CD4-positive, alpha-beta T cell treated with Interleukin-15 for 4 hours (primary cell): Measurements from ENCODE around the gene PLEKHA7.
A peak's percentile ranks its signal among the peaks of the same experiment; 100 is the strongest.

ENCODE experiments used
- DNase-seq: peaks from one replicate; pipeline ENCODE4 v3.0.0-alpha.2; 2020; ENCODE audit warnings: low spot score

PLEKHA7 gene

DNA sequence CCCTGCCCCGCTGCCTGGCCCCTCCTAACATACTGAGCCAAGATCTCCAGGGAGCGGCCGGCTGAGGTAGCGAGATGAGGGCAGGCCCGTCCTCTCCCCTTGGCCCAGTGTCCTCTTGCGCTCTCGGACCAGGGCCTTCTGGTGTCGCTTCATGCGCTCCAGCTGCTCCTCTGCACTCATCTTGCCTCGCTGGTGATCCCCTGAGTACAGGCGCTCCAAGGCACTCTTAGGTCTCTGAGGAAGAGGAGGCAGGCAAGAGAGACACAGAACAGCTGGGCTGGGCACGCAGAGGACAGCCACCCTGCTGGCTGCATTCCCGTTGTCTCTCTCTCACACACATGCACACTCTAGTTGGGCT lies 225.2 kb downstream of the PLEKHA7 start:
- no peak for DNase-seq

DNA sequence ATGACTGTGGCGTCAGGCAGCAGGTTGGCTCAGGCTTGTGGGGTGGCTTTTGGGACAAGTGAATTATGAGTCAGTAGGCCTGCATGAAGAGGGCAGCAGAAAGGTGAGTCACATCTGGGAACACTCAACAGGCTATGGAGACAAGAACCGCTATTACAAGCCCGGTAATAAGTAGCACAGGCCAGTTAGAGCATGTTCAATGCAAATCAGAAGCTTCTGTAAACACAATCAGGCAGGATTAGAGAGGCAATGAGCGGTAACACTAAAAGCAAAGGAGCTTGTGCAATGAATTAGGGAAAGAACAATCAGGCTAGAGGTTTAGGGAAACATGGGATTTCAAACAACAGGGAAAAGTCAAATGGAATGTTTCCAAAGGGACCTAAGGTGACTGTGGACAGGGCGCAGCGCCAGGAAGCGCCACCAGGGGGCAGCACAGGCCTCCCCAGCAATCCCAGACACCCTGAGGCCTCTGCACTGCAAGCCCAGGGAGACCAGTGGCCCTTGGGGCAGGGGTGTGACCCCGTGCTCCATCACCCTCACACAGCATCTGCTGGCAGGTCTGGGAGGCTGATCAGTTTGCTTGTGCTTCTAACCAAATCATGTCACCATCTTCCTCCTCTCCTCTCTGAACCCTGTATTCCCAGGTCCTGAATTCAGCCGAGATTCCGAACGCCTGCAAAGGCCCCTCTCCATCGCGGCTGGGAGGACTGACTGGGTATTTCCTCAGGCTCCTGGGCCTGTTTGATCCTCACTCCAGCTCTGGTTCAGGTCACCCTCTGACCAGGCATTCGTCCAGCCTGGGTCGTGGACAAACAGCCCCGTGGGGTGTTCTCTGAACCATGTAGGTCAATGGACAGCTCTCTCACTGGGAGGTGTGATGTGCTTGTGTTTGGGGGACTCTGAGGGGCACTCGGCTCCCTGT lies 225.8 kb downstream of the PLEKHA7 start:
- DNase-seq, result peak; percentile 50

DNA sequence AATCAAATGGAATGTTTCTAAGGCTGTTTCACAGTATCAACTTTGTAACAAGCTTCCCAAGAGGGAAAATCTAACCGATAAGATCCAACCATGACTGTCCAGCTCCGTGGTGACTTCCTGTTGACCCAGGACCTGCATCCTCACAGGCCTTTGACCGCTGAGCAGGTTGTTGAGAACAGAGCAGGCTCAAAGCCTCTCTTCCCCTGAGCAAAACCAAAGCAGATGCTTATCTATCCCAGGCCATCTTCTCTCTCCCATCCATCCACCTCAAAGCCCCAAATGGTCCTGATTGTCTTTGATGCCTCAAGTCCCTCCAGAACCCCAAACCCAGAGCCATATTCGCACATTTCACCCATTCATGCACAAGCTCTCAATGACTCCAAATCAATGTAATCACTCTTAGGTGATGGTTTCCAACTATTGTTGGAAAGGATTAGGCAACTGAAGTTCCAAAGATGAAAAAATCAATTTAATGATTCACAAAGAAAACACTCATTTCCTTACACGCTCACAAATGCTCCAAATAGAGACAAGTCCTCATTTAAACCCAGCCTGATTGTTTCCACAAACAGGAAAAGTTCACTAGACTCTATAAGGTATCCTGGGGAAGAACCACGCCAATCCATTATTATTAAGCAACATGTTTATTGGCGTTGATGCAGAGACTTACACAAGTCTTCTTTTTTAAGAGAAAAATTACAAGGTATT lies 227.0 kb downstream of the PLEKHA7 start:
- no peak for DNase-seq

DNA sequence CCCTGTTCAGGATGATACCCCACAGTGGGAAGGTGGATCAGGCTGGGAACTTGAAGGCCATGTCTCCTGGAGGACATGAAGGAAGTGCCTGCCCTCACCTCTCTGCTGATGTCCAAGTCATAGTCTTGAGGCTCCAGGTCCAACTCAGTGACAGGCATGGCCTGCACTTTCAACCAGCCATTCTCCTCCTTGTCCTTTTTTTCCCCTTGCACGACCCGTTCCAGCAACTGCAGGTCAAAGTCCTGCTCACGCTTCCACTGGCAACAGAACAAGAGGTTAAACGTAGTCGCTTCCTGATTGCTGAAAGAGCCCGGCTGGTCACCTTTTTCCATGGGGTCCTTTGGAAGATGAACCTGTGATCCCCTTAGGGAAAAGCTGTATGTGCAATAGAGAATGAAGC lies 228.1 kb downstream of the PLEKHA7 start:
- no peak for DNase-seq

DNA sequence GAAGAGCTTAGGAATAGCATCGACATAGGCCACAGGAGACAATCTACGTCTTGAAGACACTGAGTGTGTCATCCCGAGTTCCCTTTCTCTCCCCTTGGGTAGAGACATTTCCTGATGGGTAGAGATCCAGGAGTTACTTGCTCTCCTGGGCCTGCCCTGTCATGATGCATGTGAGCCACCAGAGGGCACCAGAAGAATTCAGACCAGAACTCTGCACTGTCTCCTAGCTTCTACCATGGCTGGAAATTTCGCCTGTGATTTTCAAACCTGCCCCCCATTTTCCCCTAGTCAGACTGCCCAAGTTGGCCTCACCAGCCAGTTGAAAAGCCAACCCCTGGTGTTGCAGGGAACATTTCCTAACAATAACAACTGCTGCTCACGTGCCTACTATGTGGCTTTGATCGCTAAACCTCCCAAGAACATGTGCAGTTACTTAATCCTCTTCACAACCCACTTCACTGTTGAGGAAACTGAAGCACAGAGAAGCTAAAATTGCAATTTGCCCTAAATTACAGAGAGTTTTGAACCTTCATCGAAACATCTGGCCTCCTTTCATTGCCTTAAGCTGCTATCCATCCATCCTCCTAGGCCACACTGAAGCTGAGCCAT lies 228.6 kb downstream of the PLEKHA7 start:
- peak; percentile 60 for DNase-seq

DNA sequence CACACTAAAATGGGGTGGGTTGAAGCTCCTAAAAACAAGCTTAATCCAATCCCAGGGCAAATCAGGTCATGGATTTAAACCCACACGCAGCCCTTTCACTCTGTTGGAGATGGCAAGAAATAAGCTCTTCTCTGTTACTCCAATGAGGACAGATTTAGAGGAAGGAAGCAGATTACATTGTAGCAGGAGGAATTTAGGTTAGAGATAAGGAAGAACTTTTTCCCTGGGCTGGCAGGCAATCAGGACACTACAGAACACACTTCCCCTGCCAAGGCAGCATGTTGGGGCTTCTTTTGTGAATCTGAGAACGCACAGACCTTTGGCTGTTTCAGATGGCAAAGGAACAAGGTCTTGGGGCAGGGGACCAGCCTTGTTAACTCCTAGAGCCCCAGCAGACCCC lies 229.5 kb downstream of the PLEKHA7 start:
- no peak for DNase-seq

DNA sequence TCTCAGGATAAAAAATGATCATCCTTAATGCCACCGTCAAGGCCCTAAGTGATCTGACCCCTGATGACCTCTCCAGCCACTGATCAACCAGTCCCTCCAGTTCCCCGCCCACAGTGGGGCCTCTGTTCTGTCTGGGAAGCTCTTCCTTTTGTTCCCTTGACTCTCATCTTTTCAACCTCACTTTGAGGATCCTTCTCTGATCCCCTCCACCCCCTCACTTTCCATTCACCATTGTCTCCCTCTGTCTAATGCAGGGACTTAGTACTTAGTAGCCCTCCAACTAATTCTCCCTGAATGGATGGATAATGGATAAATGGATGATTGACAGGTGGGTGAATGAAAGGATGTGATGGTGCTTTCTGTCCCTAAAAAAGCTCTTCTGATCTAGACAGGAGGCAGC lies 230.1 kb downstream of the PLEKHA7 start:
- no peak for DNase-seq

DNA sequence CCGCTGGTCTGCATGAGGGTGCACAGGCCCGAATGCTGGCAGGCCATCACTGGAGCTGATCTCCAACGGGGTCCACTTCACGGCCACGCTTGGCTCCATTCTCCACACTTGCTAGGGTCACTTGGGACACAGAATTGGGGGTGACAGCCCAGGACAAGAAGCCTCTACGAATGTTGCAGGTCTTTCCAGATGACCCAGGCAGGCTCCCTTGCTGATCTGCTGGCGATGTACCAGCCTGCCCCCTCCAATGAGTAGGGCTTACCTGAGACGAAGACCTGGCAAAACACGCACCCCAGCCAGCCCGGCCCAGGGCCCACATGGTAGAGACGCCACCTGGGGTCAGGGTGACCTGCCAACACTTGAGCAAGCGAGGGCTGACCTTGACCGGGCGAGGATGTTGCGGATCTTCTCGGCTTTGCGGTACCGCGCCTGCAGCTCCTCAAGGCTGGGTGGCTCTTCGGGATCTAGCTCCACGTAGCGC lies 230.9 kb downstream of the PLEKHA7 start:
- no peak for DNase-seq

DNA sequence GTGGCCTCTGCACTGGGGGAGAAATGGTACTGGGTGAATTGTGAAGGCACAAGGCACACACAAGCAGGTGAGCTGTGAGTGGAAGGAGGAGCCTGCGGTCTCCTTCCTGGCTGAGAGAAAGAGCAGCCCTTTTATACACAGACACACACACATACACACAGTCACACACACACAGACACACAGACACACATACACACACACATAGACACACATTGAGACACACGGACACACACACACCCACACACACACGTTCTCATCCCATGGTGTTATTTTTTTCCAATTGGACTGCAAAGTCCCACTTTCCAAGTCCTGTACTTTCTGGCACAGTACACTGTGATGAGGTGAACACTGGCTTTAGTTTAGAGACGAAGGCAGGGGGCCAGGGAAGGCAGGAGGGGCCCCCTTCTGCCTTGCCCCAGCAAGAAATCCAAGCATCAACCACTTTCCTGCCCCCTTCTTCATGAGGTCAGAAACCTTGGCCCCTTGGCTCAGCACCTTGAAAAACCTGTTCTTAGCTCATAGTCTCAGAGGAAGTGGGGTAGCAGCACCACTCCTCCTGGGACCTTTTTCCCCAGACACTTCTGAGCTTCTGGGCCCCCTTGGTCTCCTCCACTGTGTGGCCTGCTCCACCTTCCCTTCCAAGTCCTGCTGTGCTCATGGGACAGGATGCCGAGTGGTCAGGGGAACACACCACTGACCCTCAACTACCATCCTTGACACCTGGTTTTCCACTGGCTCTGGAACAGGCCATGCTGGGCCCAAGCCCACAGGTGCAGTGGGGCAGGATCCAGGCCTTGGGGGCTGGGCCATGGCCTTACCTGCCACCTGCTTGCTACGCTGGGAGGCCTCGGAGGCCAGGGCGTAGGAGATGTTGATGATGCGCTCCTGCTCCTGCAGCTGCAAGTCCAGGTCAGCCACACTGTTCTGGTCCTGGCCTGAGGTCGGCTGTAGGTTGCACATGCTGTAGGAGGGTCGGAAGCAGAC lies 232.0 kb downstream of the PLEKHA7 start:
- DNase-seq, result no peak

DNA sequence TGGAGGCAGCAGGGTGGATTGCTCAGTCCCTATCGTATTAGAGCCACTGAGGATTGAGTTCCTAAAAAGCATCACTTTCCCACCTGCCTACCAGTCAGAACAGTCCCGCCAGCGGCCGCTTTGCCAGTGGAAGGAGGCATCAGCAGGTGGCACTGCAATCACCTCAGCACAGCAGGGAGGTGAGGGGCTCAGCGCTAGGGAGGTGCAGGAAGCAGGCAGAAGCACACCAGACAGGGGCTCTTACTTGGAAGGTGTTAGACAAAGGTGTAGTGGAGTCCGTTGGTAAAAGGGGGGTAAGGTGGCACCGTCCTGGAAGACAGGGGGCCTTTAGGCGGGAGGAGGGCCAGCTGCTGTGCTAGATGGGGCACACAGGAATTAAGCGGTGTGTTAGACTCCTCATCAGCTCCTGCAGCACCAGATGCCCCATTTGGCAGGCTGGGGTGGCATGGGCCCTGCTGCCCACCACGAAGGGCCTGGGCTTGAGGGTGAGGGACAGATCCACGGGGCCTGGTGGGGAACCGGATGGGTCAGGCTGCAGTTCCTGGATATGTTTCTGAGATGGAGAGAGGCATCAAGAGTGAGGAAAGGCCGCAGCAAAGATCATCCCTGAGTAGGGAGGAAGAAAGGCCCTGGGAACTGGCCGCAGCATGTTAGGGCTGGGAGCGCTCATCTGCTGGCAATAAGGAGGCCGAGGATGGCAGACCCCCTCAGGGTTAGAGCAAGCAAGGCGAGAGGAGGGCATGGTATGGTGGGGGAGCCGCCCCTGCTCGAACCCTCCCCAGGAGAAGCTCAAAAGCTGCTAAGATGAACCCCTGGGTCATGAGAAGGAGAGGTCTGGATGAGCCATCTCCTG lies 233.3 kb downstream of the PLEKHA7 start:
- DNase-seq, result no peak

DNA sequence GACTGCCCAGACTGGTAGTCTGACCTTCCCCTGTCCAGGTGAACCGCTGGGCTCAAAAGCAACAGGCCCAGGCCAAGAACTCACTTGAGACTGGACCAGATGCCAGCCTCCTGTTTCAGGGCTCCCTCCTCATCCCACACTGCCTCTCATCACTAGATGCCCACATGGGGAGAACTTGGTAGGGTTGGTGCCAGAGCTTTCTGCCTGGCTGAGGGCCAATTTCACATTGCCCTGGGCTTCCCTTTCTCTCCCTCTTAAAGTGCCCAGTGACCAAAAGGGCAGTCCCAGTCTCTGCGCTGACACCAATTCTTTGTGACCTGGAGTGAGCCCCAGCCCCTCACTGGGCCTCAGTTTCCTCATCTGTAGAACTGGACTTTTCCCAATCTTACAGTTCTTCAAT lies 234.1 kb downstream of the PLEKHA7 start:
- no peak for DNase-seq

DNA sequence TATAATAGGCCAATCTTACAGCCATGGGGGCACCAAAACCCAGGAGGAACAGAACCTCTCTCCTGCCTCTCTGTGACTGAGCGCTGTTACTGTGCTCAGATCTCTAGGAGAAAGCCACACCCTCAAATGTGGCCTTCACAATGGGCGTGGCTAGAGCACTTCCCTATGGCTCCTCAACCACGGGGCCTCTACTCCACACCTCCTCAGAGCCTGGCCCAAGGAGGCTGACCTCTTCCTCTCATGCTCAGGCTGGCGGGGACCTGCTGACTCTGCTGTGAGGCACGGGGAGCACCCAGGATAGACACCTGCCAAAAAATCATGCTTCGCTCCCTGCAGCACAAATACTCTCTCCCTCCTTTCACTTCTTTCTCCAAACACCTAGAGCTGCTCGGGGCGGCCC lies 234.8 kb downstream of the PLEKHA7 start:
- DNase-seq, result no peak

DNA sequence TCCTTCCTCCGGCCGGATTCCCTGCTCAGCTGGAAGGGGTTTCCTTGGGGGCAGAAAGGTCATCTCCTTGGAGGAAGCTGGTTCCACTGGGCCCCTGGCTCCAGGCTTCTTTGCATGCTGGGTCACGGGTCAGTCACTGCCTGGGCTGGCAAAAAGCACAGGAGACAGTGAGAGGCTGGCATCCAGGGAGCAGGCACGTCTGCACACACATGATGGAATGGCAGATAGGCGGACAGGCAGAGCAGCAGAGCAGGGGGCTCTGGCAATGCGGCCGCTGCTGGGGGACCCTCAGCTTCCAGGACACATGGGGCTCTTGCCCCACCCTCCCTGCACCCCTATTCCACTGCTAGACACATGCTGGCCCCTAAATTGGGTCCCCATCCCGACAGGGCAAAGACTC lies 235.3 kb downstream of the PLEKHA7 start:
- DNase-seq, result no peak

DNA sequence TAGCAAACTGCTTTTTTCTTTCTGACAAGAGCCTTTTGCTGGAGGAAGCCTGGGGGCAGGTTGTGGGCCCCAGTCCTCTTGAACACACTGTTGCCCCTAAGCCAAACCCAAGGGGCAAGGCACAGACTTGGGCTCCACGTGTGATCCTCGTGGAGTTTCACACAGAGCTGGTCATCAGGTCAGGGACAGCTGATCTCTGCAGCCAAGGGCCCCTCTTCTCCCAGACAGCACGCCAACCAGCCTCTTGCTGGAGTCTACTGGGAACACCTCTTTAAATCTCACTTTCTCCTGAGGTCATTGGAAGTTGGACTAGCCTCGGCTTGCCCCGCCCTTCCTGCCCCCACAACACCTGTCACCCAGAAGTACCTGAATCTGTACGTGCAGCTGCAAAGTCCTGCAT lies 235.9 kb downstream of the PLEKHA7 start:
- DNase-seq, result no peak

DNA sequence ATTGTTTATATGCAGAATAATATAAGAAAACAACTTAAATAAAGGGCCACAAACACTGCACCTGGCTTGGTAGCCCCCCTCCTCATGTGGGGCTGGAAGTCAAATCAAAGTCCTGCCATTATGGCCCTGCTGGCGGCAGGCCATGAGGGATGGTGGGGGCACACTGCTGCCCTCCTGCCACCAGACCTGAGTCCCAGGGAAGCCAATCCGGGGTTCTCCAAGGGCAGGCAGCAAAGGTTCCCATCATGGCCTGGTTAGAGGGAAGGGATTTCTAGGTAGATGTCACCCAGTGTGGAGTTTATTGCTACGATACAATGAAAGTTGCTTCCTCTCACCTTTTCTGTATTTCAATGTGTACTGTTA lies 236.6 kb downstream of the PLEKHA7 start:
- DNase-seq, result no peak

DNA sequence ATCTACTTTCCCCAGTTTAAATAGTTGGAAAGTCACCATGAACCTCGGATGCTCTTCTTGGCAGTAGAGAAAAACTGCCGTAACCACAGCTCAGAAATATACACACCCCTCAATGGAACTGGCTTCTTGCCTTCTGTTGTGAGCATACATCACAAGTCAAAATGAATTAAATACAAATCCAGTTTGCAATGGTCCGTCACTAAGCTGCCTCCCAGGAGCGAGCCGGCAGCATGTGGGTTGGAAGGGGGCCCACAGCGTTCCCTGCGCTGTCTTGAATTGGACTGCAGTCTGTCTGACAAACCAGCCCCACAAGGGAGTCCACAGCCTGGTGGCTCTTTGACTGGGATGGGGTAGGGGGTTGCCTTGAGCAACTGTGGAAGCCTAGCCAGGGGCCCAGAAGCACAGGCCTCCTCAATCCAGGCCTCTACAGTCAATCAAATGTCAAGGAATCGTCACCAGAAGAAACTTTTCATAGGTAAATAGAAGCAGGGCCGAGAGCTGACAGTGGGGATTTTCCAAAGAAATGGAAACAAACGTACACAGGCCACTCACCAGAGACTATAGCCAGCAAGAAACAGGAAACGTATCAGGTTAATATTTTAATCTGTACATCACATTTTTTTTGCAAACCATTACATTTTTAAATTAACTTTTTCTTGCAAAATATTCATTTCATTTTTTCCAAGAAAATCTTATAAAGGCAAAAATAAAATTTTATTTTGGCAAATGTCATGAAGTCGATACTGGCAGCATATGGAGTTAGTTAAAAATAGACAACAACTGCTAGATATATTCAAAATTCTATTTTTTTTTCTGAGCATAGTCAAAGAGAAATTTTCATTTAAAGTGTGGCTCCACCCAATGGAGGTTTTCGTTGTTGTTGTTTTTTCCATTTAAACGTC lies 237.3 kb downstream of the PLEKHA7 start:
- DNase-seq, result no peak

DNA sequence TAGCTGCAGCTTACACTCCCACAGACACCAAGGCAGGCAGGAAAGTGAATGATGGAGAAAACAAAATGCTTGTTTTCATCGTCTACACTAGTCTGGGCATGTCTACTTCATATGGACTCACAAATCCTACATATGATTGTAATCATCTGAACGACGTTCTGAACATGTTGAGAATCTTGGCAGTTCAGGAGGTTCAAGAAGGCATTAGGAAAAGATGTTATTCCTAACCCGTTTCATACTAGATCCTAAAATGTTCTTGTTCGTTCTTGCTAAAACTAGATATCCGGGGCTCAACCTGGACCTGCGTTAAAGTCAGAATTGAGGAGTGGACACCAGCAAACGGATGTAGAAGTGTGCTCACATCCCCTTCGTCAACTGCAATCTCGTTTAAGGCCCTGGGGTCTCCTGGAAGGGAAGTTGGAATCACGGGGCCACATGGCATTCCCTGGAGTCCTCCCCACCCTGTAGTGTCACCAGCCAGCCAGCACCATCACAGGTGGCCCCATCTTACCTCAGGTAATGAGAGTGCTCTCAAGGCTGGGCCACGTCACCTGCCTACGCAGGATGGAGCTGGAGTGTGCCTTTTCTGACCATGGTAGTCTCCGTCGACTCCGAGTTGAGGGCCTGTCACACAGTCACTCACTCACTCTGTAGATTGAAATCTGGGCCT lies 238.5 kb downstream of the PLEKHA7 start:
- DNase-seq, result no peak

DNA sequence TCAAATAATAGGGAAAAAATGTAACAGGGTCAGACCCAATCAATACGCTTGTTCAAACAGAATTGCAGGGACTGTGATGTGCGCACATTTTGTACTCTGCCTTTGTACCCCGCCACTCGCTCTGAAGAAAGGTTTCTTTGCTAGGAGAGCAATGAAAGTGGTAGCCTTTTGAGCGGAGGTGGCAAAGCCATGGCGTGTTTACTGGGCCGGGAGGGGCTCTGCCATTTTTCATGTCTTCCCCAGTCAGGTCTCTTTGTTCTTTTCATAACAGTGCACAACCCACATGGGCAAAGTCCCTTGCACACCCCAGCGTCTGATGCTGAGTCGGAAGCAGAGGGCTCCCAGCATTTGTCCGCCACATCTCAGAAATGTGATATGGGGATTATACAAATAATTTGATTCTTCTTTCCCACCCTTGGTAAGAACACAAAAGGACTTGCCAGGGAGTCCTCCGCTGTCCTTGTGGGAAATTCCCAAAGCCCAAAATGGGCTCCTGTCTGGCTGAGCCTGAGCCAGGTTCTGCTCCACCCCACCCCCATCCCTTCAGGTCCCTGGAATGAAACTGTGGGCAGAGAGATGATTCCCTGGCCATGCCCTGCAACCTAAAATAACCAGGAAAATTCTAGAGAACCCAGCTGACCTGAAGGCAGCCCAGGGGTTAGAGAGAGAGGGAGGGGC lies 239.1 kb downstream of the PLEKHA7 start:
- no peak for DNase-seq
